ENCODE results near the gene IGHMBP2.

- TF ChIP-seq, protein P1, sequence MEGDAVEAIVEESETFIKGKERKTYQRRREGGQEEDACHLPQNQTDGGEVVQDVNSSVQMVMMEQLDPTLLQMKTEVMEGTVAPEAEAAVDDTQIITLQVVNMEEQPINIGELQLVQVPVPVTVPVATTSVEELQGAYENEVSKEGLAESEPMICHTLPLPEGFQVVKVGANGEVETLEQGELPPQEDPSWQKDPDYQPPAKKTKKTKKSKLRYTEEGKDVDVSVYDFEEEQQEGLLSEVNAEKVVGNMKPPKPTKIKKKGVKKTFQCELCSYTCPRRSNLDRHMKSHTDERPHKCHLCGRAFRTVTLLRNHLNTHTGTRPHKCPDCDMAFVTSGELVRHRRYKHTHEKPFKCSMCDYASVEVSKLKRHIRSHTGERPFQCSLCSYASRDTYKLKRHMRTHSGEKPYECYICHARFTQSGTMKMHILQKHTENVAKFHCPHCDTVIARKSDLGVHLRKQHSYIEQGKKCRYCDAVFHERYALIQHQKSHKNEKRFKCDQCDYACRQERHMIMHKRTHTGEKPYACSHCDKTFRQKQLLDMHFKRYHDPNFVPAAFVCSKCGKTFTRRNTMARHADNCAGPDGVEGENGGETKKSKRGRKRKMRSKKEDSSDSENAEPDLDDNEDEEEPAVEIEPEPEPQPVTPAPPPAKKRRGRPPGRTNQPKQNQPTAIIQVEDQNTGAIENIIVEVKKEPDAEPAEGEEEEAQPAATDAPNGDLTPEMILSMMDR (IDR thresholded peaks at IDR 0.05) = no peak
- TF ChIP-seq SIN3A (IDR thresholded peaks at IDR 0.05; ENCODE audit: borderline replicate concordance, insufficient read depth, low read depth, low read length) = no peak
Measured at GRCh38 chr11:68892576-68892975, 11.1 kb upstream of the IGHMBP2 start.

All from Panc1 (cell line).